GM12878 (cell line): ENCODE results near the gene FTSJ1. TPM values are rescaled to one million over a fixed set of nuclear protein-coding genes. Genes with fewer than 3 reads are reported as not detected.

ENCODE experiments used
- ATAC-seq: fragments of 200-7000 bp; cut with Tn5 transposase; 3 replicates; pipeline ENCODE4 v1.9.1; 2020; ENCODE audit warnings: mild to moderate bottlenecking, moderate library complexity
- BruUV-seq: library from RNA; stranded (reverse); fragments of 400-500 nt; replicated peaks from 2 replicates; lab custom pipeline; 2021; lab: Mats Ljungman, UMichigan
- CTCF ChIA-PET: fragments of 300-600 bp; sonication (Branson Sonifier 250); formaldehyde crosslinking; extraction: SDS; loops from one replicate; lab custom pipeline; 2021; ENCODE audit warnings: inconsistent platforms; lab: Yijun Ruan, JAX
- POLR2A ChIA-PET: fragments of 350-600 bp; formaldehyde crosslinking; extraction: SDS; loops from one replicate; lab custom pipeline; 2021; ENCODE audit warnings: inconsistent platforms; lab: Charles Lee
- RAD21 ChIA-PET: fragments of 300-600 bp; sonication (Branson Sonifier 250); formaldehyde crosslinking; loops from one replicate; lab custom pipeline; 2023; ENCODE audit warnings: antibody characterized with exemption; ENCODE audit not compliant: unreplicated experiment; lab: Charles Lee
- SMC1A ChIA-PET: fragments of 300-600 bp; sonication (Branson Sonifier 250); formaldehyde crosslinking; loops from one replicate; lab custom pipeline; 2023; ENCODE audit not compliant: unreplicated experiment, uncharacterized antibody; lab: Charles Lee
- DNase-seq: peaks from one replicate; pipeline ENCODE4 v3.0.0-alpha.2; 2011; ENCODE audit warnings: low read depth, low spot score
- FAIRE-seq: peaks from 3 replicates; lab custom pipeline; 2011; peaks lifted over from hg19 to GRCh38; lab: Jason Lieb, UNC
- H2AFZ ChIP-seq: 2 replicates; pipeline ENCODE4 v1.6.0; 2011; ENCODE audit warnings: low read depth, low read length, control low read depth; ENCODE audit not compliant: control insufficient read depth
- H3K27ac ChIP-seq: 2 replicates; pipeline ENCODE4 v1.5.1; 2011; ENCODE audit warnings: control low read depth; ENCODE audit not compliant: control insufficient read depth, insufficient read depth
- H3K27me3 ChIP-seq, 2 experiments: replicated peaks in 1 of 2; 2 replicates each; pipeline versions ENCODE4 v1.6.0 to v1.6.1; 2011; ENCODE audit warnings: low read length in 1 of 2; ENCODE audit not compliant: control insufficient read depth in 2 of 2, insufficient read depth in 2 of 2
- H3K36me3 ChIP-seq, 2 experiments: 2 replicates each; pipeline ENCODE4 v1.5.1; 2011; ENCODE audit warnings: low read length in 1 of 2; ENCODE audit not compliant: control insufficient read depth in 2 of 2, insufficient read depth in 2 of 2
- H3K4me1 ChIP-seq: 2 replicates; pipeline ENCODE4 v1.6.1; 2011; ENCODE audit warnings: mild to moderate bottlenecking, low read length, moderate library complexity, mixed read lengths; ENCODE audit not compliant: control insufficient read depth, insufficient read depth
- H3K4me2 ChIP-seq: 2 replicates; pipeline ENCODE4 v1.6.0; 2011; ENCODE audit warnings: control low read depth; ENCODE audit not compliant: control insufficient read depth, insufficient read depth
- H3K4me3 ChIP-seq: fragments of 200-600 bp; sonication (generic); 2 replicates; pipeline ENCODE4 v1.5.1; 2016
- H3K79me2 ChIP-seq: 2 replicates; pipeline ENCODE4 v1.6.0; 2011; ENCODE audit warnings: low read length; ENCODE audit not compliant: control insufficient read depth, insufficient read depth
- H3K9ac ChIP-seq: 2 replicates; pipeline ENCODE4 v1.8.0; 2011; ENCODE audit warnings: low read length, control low read depth, mixed read lengths; ENCODE audit not compliant: control insufficient read depth, insufficient read depth
- H3K9me3 ChIP-seq: replicated peaks from 3 replicates; pipeline ENCODE4 v1.5.1; 2011; ENCODE audit warnings: mild to moderate bottlenecking, low read length; ENCODE audit not compliant: control insufficient read depth, insufficient read depth
- H4K20me1 ChIP-seq: 2 replicates; pipeline ENCODE4 v1.6.0; 2011; ENCODE audit not compliant: control insufficient read depth, insufficient read depth
- ATF7 ChIP-seq: fragments of 450-650 bp; IDR thresholded peaks from 2 replicates; pipeline ENCODE4 v1.6.1; 2016; ENCODE audit warnings: low read depth, mild to moderate bottlenecking
- KLF5 ChIP-seq: fragments of 450-650 bp; IDR thresholded peaks from 2 replicates; pipeline ENCODE4 v1.6.1; 2014; ENCODE audit warnings: mild to moderate bottlenecking; ENCODE audit not compliant: partially characterized antibody
- MXI1 ChIP-seq: fragments of 150-350 bp; IDR thresholded peaks from 2 replicates; pipeline ENCODE4 v1.6.1; 2011; ENCODE audit warnings: low read depth, mild to moderate bottlenecking, inconsistent platforms, low read length, improper control_type of control experiment
- MYC ChIP-seq: IDR thresholded peaks from 2 replicates; pipeline ENCODE4 v1.6.1; 2011; ENCODE audit warnings: mild to moderate bottlenecking, low read length, moderate library complexity, inconsistent platforms; ENCODE audit not compliant: insufficient read depth, insufficient replicate concordance, insufficient read length, severe bottlenecking
- POLR2A ChIP-seq: IDR thresholded peaks from 2 replicates; pipeline ENCODE4 v1.6.1; 2011; ENCODE audit warnings: low read depth, mild to moderate bottlenecking, low read length
- whole genome bisulfite sequencing: methylation state at CpG from one replicate; pipeline ENCODE4 v1.1.6; 2016; ENCODE audit warnings: low lambda C conversion rate; ENCODE audit not compliant: insufficient replicate concordance, insufficient coverage; ENCODE audit errors: missing lambda C conversion rate; 5-methylcytosine and 5-hydroxymethylcytosine counted together
- in situ Hi-C: fragments of 300-500 bp; cut with MboI; formaldehyde crosslinking; loops from 9 replicates; pipeline ENCODE4 v1.14.3; 2018; ENCODE audit warnings: mixed read lengths
- intact Hi-C: fragments of 100-400 bp; cut with micrococcal nuclease; formaldehyde crosslinking; loops from one replicate; pipeline ENCODE4 v1.14.2; 2022; ENCODE audit not compliant: unreplicated experiment
- polyA plus RNA-seq, 11 experiments: library from polyadenylated mRNA; depleted of rRNA in 4 of 11; unstranded in 6 of 11; stranded (reverse) in 5 of 11; fragments of >200 nt; fragmentation: Nextera tagmentation in 4 of 11; fragmentation: Illumina TruSeq in 1 of 11; extraction: Ambion mirVana in 4 of 11; extraction: Trizol in 1 of 11; gene quantifications; 1 replicate in 1 of 11; 2 replicates in 10 of 11; pipeline versions ENCODE4 v1.2.1 to v1.2.3, GENCODE V29; 2011 to 2016; ENCODE audit warnings: inconsistent platforms in 2 of 11, missing spikeins in 2 of 11, low read depth in 1 of 11
- total RNA-seq, 4 experiments: library from RNA; depleted of rRNA in 3 of 4; stranded (reverse); fragments of >200 nt in 3 of 4; fragmentation: Illumina TruSeq in 1 of 4; extraction: Trizol in 1 of 4; gene quantifications; 2 replicates each; pipeline versions ENCODE4 v1.2.1 to v1.2.3, GENCODE V29; 2013 to 2021
- TF ChIP-seq, protein P1 (sequence below): IDR thresholded peaks from 2 replicates; pipeline ENCODE4 v1.6.1; 2012; ENCODE audit warnings: low read depth, low read length, improper control_type of control experiment
- TF ChIP-seq, protein P2 (sequence below): IDR thresholded peaks from 2 replicates; pipeline ENCODE4 v1.6.1; 2011; ENCODE audit warnings: borderline replicate concordance, low read depth, mild to moderate bottlenecking, moderate library complexity, mixed read lengths, low read length; ENCODE audit not compliant: insufficient read depth; ENCODE audit errors: extremely low read length

Gene FTSJ1
- total and polyA plus RNA-seq, 10 of the 15 experiments (the other 5 are each of a cell fraction or from before 2014, with no cell fraction given): 8.8 to 87.8 (median 57.9) TPM

DNA sequence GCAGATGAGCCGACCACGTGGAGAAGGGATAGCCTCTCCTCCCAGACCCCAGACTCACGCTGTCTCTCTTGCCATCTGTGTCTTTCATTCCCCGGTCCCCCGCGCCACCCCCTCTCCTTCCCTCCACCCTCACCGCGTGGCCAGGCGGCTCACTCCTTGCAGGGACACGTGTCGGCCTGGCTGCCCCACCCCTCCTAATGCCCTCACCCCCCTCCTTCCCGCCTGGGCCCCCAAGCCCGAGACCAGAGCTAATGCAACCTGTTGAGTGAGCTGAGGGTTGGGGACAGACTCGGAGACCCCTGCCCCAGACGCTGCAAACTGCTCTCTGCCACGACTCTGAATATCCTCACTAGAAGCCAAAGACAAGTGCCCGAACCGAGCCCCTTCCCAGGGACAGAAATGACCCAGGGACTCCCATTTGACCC is 7.7 kb upstream of the FTSJ1 start:
- 19% methylated on average over 9 of the region's 18 CpGs for WGBS
- peaks cover 23% of the 10 kb centered on the region for H3K79me2 ChIP-seq
- peaks cover 6% of the 10 kb centered on the region for H3K4me1 ChIP-seq
- CTCF ChIA-PET: interaction anchor here (0.6 to 1.6 kb wide), 5 partner anchors 110 to 723 kb away, joined by 3 to 7 read pairs (median 4); no protein-coding TSS in a partner anchor
- H3K9me3 ChIP-seq: no peaks in the 10 kb centered on the region
- peak overlapping the region; percentile 76 for H3K4me3 ChIP-seq
- BruUV-seq: no TSS peak
- H3K9ac ChIP-seq: peak overlapping the region; percentile 91
- SMC1A ChIA-PET: interaction anchor here (2.1 kb wide), 1 partner anchor 385 kb away, joined by 6 read pairs; no protein-coding TSS in a partner anchor
- no peaks in the 10 kb centered on the region for H4K20me1 ChIP-seq
- peak overlapping the region; percentile 71 for H3K4me2 ChIP-seq
- no peaks in the 10 kb centered on the region; a peak in 1 of 4 replicates for H3K36me3 ChIP-seq
- peak overlapping the region; percentile 59 for H2AFZ ChIP-seq
- H3K27ac ChIP-seq: peak overlapping the region; percentile 83
- intact Hi-C loops: loop anchor here (10.0 kb wide), 1 partner anchor 383 kb away; no protein-coding TSS in a partner anchor
- in situ Hi-C loops: no loop called here
- FAIRE-seq (no peak), ATAC-seq (peak; percentile 85), DNase-seq (no peak)
- TF ChIP-seq MXI1: peak; percentile 54; the same call in 1 of the 2 replicates
- TF ChIP-seq, protein P1, sequence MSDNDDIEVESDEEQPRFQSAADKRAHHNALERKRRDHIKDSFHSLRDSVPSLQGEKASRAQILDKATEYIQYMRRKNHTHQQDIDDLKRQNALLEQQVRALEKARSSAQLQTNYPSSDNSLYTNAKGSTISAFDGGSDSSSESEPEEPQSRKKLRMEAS: 0 out of 2 replicates have a peak, but pooled peaks have one; percentile 43
- peak; percentile 82 for TF ChIP-seq MYC
- peak; percentile 54 for TF ChIP-seq POLR2A
- TF ChIP-seq, protein P2, sequence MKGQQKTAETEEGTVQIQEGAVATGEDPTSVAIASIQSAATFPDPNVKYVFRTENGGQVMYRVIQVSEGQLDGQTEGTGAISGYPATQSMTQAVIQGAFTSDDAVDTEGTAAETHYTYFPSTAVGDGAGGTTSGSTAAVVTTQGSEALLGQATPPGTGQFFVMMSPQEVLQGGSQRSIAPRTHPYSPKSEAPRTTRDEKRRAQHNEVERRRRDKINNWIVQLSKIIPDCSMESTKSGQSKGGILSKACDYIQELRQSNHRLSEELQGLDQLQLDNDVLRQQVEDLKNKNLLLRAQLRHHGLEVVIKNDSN: peak; percentile 51
- no peak for TF ChIP-seq ATF7
- TF ChIP-seq KLF5: no peak
- RAD21 ChIA-PET: interaction anchor here (0.7 to 1.0 kb wide), 2 partner anchors 40 to 103 kb away, joined by 3 to 4 read pairs; partner anchors contain the start of gene PORCN
- no peaks in the 10 kb centered on the region for H3K27me3 ChIP-seq
- POLR2A ChIA-PET: interaction anchor here (0.6 to 1.1 kb wide), 4 partner anchors 14 to 431 kb away, joined by 3 to 5 read pairs (median 4); no protein-coding TSS in a partner anchor
